Smooth muscle cell (in vitro differentiated cells): Measurements from ENCODE around the gene HAUS2. TPM values are rescaled to one million over a fixed set of nuclear protein-coding genes. Genes with fewer than 3 reads are reported as not detected.

Experiments
- DNase-seq: peaks from one replicate; lab custom pipeline; 2025; ENCODE audit not compliant: unreplicated experiment; lab: John Stamatoyannopoulos, UW
- H2AFZ ChIP-seq: fragments of 200-600 bp; sonication (generic); 2 replicates; pipeline ENCODE4 v1.6.0; 2016; ENCODE audit warnings: antibody characterized with exemption, low read depth, mild to moderate bottlenecking
- H3F3A ChIP-seq: fragments of 200-600 bp; sonication (generic); 2 replicates; pipeline ENCODE4 v1.6.0; 2017; ENCODE audit warnings: antibody characterized with exemption, low read depth
- H3K27ac ChIP-seq: fragments of 200-600 bp; sonication (generic); 2 replicates; pipeline ENCODE4 v1.5.1; 2016; ENCODE audit warnings: low read depth, mild to moderate bottlenecking
- H3K27me3 ChIP-seq: fragments of 200-600 bp; sonication (generic); 2 replicates; pipeline ENCODE4 v1.6.1; 2016; ENCODE audit warnings: low read depth, mild to moderate bottlenecking
- H3K36me3 ChIP-seq: fragments of 200-600 bp; sonication (generic); 2 replicates; pipeline ENCODE4 v1.5.1; 2016; ENCODE audit warnings: low read depth
- H3K4me1 ChIP-seq: fragments of 200-600 bp; sonication (generic); 2 replicates; pipeline ENCODE4 v1.5.1; 2016; ENCODE audit warnings: low read depth
- H3K4me2 ChIP-seq: fragments of 200-600 bp; sonication (generic); 2 replicates; pipeline ENCODE4 v1.6.0; 2016; ENCODE audit warnings: mild to moderate bottlenecking
- H3K4me3 ChIP-seq: fragments of 200-600 bp; sonication (generic); 2 replicates; pipeline ENCODE4 v1.5.1; 2016; ENCODE audit warnings: mild to moderate bottlenecking
- H3K79me2 ChIP-seq: fragments of 200-600 bp; sonication (generic); 2 replicates; pipeline ENCODE4 v1.6.0; 2016; ENCODE audit warnings: low read depth, mild to moderate bottlenecking
- H3K9ac ChIP-seq: fragments of 200-600 bp; sonication (generic); 2 replicates; pipeline ENCODE4 v1.6.0; 2016; ENCODE audit warnings: low read depth
- H3K9me3 ChIP-seq: fragments of 200-600 bp; sonication (generic); replicated peaks from 2 replicates; pipeline ENCODE4 v1.5.1; 2016; ENCODE audit warnings: low read depth
- H4K20me1 ChIP-seq: fragments of 200-600 bp; sonication (generic); 2 replicates; pipeline ENCODE4 v1.6.0; 2016; ENCODE audit warnings: low read depth
- WGBS: methylation state at CpG from one replicate; pipeline ENCODE4 v1.1.7; 2016; ENCODE audit warnings: low lambda C conversion rate; 5-methylcytosine and 5-hydroxymethylcytosine counted together
- polyA plus RNA-seq: library from polyadenylated mRNA; unstranded; fragments of >200 nt; fragmentation: Nextera tagmentation; extraction: Ambion mirVana; gene quantifications from 2 replicates; pipeline ENCODE4 v1.2.1, GENCODE V29; 2016
- total RNA-seq: library from RNA; depleted of rRNA; stranded (reverse); fragments of >200 nt; gene quantifications from 2 replicates; pipeline ENCODE4 v1.2.3, GENCODE V29; 2014
- TF ChIP-seq, protein P1 (sequence below): fragments of 200-600 bp; sonication (generic); IDR thresholded peaks from 2 replicates; pipeline ENCODE4 v1.5.1; 2017; ENCODE audit warnings: borderline replicate concordance, mild to moderate bottlenecking, antibody characterized with exemption; ENCODE audit not compliant: insufficient read depth, poor library complexity, severe bottlenecking

Gene HAUS2
- total and polyA plus RNA-seq, 2 experiments from 2014 or later = 18.4 to 88.4 TPM

DNA sequence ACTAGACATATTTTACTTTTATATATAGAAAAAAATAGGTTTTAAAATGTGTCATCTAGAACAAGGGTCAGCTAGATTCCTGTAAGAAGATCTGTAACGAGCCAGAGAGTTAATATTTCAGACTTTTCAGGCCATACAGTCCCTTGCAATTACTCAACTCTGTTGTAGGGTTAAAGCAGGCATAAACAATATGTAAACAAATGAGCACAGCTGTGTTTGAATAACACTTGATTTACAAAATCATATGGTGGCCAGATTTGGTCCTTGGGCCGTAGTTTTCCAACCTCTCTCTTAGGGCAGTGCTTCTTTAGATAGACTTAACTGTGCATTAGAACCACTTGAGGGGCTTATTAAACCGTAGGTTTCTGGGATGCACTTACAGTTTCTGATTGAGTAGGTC, 19.7 kb upstream of the HAUS2 start:
- Histone ChIP-seq H3K27ac (no peak overlapping the region), H4K20me1 (no peaks in the 10 kb centered on the region), H3K9ac (no peak overlapping the region), H3K4me3 (no peak overlapping the region), H3K27me3 (no peaks in the 10 kb centered on the region), H2AFZ (no peak overlapping the region), H3F3A (no peaks in the 10 kb centered on the region), H3K4me1 (no peaks in the 10 kb centered on the region), H3K9me3 (no peaks in the 10 kb centered on the region), H3K79me2 (no peaks in the 10 kb centered on the region), H3K36me3 (peaks cover 20% of the 10 kb centered on the region), H3K4me2 (no peak overlapping the region)
- no peak for DNase-seq
- 94% methylated on average over 3 of the region's 3 CpGs for WGBS
- TF ChIP-seq, protein P1, sequence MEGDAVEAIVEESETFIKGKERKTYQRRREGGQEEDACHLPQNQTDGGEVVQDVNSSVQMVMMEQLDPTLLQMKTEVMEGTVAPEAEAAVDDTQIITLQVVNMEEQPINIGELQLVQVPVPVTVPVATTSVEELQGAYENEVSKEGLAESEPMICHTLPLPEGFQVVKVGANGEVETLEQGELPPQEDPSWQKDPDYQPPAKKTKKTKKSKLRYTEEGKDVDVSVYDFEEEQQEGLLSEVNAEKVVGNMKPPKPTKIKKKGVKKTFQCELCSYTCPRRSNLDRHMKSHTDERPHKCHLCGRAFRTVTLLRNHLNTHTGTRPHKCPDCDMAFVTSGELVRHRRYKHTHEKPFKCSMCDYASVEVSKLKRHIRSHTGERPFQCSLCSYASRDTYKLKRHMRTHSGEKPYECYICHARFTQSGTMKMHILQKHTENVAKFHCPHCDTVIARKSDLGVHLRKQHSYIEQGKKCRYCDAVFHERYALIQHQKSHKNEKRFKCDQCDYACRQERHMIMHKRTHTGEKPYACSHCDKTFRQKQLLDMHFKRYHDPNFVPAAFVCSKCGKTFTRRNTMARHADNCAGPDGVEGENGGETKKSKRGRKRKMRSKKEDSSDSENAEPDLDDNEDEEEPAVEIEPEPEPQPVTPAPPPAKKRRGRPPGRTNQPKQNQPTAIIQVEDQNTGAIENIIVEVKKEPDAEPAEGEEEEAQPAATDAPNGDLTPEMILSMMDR = no peak

DNA sequence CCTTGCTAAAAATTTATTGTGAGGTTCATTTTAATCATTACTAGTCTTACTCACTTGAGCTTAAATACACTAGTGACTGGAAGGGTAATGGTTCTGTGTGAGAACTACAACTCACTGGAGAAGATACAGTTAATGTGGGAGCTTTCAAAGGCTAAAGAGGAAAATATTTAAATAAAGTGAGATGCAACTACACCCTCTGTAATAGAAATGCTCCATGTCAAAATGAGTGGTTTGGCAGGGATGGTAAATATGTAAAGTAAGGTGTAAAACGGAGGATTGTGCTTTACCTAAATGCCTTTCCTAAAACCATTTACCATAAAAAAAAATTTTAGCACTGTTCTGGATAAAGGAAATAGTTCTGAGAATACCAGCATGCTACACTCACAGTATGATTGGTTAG, 15.4 kb upstream of the HAUS2 start:
- Histone ChIP-seq H3K9ac (no peak overlapping the region), H2AFZ (no peak overlapping the region), H3K4me2 (no peak overlapping the region), H3F3A (peaks cover 6% of the 10 kb centered on the region), H3K79me2 (no peaks in the 10 kb centered on the region), H3K4me1 (no peaks in the 10 kb centered on the region), H3K4me3 (no peak overlapping the region), H3K9me3 (no peaks in the 10 kb centered on the region), H4K20me1 (no peaks in the 10 kb centered on the region), H3K27ac (no peak overlapping the region), H3K36me3 (peaks cover 20% of the 10 kb centered on the region), H3K27me3 (no peaks in the 10 kb centered on the region)
- DNase-seq = no peak
- TF ChIP-seq, protein P1 = no peak
- 94% methylated on average over 1 of the region's 1 CpG for WGBS

DNA sequence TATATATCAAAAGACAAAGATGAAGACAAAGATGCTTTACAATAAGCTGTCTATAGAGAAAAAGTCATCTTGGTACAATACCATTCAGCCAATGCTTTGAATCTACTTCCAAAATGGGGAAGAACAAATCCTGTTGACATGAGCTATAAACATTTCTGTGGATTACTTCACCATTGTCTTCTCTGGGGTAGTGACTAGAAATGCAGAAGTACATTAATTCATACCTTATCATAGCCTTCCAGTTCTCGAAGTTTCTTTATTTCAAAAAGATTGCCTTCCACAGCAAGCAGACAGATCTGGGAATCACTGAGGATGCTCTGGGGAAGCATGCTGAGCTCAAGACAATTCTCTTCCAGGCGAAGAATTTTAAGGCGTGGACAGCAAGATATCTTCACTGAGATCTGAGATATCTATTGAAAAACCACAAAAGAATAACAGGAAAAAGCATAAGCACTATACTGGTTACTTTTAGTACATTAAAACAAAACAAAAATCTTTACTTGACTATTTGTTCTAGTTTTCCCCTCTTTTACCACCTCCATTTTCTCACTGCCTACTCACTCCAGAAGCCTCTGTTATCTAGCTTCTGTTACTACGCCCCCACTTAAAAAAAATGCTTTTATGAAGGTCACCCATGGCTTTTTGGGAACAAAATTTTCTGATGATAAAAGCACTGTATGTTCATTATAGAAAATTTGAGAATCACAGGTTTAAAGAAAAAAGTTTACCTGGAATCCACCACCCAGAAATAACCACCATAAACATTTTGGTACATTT, 3.6 kb upstream of the HAUS2 start:
- Histone ChIP-seq H3K36me3 (peaks cover 10% of the 10 kb centered on the region), H2AFZ (no peak overlapping the region), H3K27me3 (no peaks in the 10 kb centered on the region), H3K4me1 (peaks cover 12% of the 10 kb centered on the region), H3K9me3 (no peaks in the 10 kb centered on the region), H3K27ac (no peak overlapping the region), H3F3A (peaks cover 8% of the 10 kb centered on the region), H3K4me2 (no peak overlapping the region), H4K20me1 (no peaks in the 10 kb centered on the region), H3K9ac (no peak overlapping the region), H3K79me2 (peaks cover 31% of the 10 kb centered on the region), H3K4me3 (no peak overlapping the region)
- no peak for DNase-seq
- 96% methylated on average over 4 of the region's 4 CpGs for WGBS
- TF ChIP-seq, protein P1 = no peak

DNA sequence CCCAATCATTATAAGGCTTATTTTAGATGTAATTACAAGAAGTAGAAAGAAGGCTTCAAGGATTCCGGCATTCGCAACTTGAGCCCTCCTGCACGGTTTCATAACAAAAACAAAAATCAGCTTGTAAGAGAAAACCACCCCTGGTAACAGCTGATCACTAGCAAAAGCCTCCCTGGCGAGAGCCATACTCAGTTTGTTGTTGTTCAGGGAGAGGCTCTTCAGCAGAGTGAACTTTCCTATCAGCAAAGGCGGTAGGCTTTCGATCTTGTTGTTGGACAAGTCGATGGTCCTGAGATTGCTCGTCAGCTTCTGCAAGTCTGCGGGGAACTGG, 755 bp upstream of the HAUS2 start:
- Histone ChIP-seq H3K9ac (peak overlapping the region; percentile 94), H3K4me3 (peak overlapping the region; percentile 100), H2AFZ (peak overlapping the region; percentile 100), H3K27me3 (no peaks in the 10 kb centered on the region), H3K36me3 (peaks cover 10% of the 10 kb centered on the region), H3K9me3 (no peaks in the 10 kb centered on the region), H3K79me2 (peaks cover 48% of the 10 kb centered on the region), H3K4me2 (peak overlapping the region; percentile 99), H3K4me1 (peaks cover 16% of the 10 kb centered on the region), H3K27ac (peak overlapping the region; percentile 76), H4K20me1 (no peaks in the 10 kb centered on the region), H3F3A (peaks cover 8% of the 10 kb centered on the region)
- DNase-seq = no peak
- TF ChIP-seq, protein P1 = no peak
- 7% methylated on average over 9 of the region's 9 CpGs for WGBS
